Right forelimb (tissue), 1 donor: ENCODE results near the gene ACR.

Experiments used
- DNase-seq: peaks from one replicate; pipeline ENCODE4 v3.0.0-alpha.2; 2018

Gene ACR

DNA sequence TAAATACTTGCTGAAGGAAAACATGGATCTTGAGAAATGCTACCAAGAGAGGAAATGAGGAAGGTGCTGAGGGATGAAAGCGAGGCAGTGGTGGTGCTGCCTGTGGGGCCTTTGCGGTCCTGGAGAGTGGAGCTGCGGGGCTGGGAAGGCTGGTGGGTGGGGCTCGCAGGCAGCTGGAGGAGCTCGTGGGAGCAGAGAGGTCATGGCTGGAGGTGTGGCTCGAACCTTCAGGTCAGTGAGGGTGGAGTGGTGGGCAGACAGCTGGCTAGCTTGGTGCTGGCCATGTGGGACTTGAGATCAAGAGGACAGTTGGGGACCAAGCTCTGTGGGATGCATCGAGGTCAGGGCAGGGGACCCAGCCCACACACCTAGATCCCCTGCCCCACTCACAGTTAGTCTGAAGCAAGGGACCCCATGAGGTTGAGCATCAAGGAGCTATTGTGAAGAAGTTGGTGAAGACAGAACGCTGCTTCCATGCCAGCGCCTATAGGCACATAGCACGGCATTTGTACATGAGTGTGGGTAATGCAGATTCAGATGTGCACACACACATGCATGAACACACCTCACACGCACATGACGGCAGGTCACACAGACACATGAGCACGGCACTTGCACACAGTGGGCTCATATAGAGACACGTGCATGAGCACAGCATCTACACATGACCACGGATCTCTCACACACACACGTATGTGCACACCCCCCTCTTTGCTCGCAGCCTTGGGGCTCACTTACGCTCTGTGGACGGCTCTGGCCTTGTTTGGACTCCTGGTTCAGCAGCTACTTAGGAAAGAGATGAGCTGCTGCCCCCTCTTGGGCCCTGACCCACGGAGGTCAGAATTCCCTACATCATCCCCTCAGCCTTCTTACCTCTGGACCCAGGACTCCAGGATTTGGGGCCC, 34.9 kb upstream of the ACR start:
- no peak for DNase-seq

DNA sequence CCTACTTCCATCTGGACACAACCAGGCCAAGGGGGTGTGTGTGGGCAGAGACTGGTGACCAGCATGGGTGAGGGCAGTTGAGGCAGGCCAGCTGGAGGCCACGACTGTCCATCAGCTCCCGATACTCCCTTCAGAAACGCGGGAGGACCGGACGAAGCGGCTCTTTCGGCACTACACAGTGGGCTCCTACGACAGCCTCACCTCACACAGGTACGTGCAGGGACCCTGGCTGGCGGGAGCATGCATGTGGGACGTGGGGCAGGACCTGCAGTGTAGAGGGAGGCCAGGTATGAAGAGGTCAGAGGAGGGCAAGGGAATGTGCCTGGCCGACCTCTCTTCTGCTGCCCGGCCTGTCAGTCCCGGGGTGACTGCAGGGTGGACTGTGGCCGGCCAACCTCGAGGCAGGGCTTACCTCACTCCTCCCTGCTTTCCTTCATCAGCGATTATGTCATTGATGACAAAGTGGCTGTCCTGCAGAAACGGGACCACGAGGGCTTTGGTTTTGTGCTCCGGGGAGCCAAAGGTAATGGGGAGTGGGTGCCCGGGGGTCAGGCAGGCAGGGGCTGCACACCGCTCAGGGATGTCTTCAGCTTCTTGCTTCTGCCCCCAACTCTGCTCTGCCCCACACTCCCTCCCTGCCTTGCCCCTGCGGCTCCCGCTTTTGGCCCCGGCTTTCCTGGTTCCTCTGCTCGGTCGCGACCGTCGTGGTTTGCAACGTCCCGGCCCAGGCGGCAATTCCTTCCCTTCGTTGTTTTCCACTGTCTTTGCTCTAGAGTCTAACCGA, 34.1 kb upstream of the ACR start:
- DNase-seq = no peak

- DNase-seq = no peak
Observed at GRCh38 chr22:50704510-50705218, 33.3 kb upstream of the ACR start.

DNA sequence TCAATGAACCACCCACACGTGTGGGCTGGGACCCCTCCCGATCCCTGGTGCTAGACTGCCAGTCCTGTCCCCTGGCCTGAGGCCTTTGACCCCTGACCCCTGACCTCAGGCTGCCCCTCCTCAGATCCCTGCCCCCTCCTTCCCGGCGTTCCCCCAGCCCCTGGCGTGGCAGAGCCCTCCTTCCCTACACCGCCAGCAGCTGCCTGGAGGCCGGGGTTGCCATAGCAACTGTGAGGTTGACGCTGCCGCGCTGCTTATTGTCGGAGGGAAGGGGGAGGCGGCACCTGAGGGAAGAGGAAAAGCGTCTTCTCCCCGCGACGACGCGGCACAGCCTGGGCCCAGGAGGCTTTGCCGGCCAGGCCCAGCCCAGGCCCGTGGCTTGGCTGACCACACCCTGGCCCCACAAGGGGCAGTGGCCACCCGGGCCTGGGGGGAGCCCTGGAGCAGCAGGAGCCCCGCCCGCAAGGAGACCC, 32.7 kb upstream of the ACR start:
- peak; percentile 77 for DNase-seq

- DNase-seq = no peak
Observed at GRCh38 chr22:50705851-50706351, 32.1 kb upstream of the ACR start.

DNA sequence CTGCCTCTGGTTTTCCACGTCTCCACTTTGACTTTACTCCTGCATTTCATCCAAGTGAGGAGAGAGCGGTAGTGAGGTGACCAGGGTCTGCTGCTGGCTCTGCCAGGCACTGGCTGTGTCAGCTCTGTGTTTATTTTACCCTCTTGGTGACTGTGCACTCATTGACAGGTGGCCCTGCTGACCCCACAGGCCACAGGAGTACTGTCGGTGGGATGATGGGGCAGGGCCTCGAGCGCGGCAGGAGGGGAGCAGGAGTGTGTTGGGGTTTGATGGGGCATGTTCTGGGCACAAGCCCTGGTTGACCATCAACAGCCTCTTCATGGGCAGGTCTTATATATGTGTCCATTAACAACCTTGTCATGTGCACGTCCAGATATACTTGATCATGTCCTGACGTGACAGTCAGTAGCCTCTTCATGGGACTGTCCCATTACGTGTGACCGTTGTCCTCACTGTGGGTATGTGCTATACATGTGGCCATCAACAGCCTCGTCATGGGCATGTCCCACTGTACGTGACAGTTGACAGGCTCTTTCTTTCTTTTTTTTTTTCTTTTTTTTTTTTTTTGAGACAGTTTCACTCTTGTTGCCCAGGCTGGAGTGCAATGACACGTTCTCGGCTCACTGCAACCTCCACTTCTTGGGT, 31.4 kb upstream of the ACR start:
- DNase-seq = no peak

DNA sequence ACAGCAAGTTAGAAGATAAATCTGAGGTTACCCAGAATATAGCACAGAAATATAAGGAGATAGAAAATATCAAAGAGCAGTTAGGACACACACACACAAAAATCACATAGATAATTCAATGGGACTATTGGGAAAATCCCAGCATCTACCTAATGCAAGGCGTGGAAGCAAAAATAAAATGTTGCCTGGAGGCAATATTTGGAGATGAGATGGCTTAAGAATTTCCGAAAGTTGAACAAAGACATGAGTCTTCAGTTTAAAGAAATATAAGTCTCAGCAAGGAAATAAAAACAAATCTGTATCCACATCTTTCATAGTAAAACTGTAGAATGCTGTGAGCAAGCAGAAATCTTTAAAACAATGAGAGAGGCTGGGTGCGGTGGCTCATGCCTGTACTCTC, 29.5 kb upstream of the ACR start:
- DNase-seq = no peak

GRCh38 chr22:50708996-50709395, 29.0 kb upstream of the ACR start:
- DNase-seq = no peak

DNA sequence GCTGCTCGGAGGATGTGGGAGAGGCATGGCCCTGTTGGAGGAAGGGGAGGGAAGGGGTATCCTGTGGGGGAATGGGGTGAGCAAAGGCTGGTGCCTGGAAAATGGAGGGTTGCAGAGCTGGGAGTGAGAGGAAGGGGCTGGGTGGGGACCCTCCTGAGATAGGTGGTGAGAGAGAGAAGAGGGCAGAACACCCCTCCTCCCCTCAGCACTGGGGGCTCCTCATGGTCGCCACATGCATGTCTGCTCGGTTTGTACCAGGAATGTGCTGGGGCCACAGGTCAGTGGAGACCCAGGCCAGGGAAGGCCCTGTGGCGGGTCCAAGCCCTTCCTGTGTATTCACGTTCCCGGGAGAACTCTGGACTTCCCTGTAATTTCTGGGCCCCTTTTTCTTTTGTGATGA, 27.8 kb upstream of the ACR start:
- no peak for DNase-seq

- no peak for DNase-seq
Observed at GRCh38 chr22:50710886-50711285, 27.1 kb upstream of the ACR start.

- DNase-seq = no peak
Observed at GRCh38 chr22:50711446-50712340, 26.3 kb upstream of the ACR start.

DNA sequence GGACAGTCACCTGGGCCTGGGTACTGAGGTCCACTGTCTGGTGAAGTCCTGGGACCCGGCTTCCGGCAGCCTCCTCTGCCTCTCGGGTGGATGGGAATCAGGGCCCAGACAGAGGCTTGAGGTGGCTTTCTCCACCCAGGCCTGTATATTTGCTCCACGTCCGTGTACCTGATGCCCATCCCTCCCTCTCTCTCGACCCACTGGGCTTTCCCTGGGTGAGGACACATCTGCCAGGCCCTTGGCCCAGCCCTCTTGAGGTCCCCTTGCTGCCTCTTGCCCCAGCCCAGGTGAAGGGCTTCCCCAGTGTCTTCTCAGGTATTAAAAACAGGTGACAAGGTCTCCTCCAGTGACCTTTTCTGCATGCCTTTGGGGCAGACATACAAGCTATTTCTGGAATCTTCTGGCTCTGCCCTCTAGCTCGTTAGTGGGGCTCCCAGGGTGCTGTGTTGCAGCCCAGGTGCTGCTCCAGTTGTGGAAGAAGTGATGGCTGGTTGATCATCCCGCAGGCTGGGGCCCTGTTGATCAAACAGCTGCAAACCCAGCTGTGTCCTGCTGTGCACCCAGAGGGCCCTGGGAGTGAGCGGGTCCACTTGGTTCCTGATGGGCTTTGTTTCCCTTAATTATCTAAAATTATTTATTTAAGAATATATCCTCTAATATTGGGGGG, 25.5 kb upstream of the ACR start:
- DNase-seq = no peak

DNA sequence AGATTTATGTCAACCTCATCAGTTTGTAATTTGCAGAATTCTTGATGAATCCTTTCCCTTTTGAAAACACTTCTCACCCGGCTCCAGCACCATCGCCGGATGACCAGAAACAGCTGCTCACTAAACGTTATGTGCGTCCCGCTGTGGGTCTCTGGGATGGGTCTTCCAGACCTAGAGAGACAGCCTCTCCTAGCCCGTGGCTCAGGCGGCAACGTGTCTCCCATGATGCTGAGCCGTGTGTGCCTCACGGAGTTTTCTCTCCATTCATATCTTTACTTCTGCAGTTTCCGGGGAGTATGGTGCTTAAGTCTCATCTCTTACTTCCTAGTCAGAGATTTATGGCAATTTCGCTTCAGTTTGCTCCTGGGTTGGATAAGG, 25.0 kb upstream of the ACR start:
- no peak for DNase-seq

DNA sequence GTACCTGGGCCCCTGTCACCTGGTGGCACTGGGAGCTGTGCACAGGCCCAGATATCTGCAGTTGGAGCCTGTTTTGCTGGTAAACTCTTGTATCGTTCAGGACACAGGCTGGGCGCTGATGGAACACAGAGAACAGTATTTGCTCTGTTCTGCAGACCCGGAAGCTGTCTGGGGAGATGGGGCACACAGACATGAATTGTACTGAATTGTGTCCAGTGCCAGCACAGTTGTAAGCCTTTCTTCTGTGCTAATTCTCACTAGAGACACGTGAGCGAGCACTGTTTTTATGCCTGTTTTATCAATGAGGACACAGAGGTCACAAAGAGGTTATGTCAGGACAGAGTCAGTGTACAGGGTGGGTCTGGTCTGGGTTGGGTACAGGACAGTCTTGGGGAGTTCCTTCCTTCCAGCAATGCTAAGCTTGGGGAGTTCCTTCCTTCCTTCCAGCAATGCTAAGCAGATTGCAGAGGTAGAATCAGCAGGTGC, 24.4 kb upstream of the ACR start:
- no peak for DNase-seq

DNA sequence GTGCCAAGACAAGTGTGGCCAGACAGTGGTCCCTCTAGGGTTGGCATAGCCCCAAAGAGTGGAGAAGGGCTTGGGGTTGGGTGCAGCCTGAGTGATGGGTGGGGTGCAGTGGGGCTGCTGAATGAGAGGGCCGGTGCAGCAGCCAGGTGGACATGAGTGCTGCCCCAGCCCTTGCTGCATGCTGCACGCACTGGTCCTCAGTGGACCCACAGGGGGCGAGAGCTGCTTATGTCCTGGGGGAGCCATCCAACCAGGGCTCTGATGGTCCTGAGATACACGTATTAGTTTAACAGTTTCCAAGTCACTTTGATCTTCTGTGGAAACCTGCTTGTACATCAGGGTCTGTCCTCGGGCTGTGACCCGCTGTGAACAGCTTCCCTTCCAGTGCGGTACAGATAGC, 23.9 kb upstream of the ACR start:
- DNase-seq = no peak

DNA sequence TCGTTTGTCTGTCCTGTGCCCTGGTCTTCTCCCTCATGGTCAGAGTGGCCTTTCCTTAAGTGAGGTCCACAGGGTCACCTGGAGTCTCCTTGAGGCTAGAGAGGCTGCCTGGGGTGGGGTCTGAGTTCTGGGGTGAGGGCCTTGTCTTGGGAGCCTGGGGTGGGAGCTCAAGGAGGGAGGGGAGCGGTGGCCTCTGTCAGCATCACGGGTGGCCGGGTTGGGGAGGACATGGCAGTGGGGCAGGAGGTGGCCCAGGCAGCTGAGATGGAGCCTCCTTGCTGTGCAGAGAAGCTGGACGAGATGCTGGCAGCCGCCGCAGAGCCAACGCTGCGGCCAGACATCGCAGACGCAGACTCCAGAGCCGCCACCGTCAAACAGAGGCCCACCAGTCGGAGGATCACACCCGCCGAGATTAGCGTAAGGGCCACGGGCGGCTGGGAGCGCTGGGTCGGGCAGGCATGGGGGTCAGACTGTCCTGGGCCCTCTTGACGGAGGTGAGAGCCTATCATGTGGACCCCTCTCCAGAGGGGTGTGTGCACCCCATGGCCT, 23.3 kb upstream of the ACR start:
- DNase-seq = no peak

DNA sequence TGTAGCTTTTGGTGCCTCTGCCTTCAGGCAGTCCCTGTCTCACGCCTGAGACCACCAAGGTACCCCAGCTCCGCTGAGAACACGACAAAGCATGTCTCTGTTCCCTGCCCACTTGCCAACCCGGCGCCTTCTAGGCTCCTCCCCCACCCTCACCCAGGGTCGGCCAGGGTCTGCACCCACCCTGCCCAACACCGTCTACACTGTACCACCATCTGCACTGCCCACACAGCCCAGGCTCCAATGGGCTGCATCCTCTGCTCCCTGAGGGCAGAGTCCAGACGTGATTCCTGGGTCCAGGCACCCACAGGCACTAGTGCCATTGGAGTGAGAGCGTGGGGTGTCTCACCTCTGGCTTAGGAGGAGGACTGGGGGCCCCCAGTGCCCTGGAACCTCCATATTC, 22.8 kb upstream of the ACR start:
- DNase-seq = no peak

DNA sequence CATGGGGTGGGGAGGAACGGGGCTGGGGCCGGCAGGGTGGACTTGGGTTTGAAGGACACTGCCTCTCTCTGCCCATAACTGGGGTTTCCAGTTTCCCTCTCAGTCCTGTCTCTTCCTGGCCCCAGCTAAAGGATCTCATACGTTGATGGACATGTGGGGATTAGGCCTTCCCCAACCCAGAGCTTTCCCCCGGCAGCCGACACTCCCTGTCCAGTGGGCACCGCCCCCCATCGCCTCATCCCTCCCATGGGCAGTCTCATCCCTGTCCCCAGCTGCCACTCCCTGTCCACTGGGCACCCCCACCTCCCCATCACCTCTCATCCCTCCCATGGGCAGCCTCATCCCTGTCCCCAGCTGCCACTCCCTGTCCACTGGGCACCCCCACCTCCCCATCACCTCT, 22.2 kb upstream of the ACR start:
- DNase-seq = no peak

GRCh38 chr22:50716290-50717024, 21.5 kb upstream of the ACR start:
- DNase-seq = no peak
